Measurements from ENCODE around the gene SIPA1L3.
A peak's percentile ranks its signal among the peaks of the same experiment; 100 is the strongest.

GRCh38 chr19:38229585-38230073 lies 322.6 kb downstream of the SIPA1L3 start:
- no peak for TF ChIP-seq CCAR2 (IDR thresholded peaks at IDR 0.05; ENCODE audit: low read depth, low read length)
- TF ChIP-seq ZNF24 (IDR thresholded peaks at IDR 0.05) = peak; percentile 67; the same call in 1 of the 2 replicates
- TF ChIP-seq ZNF146 (CRISPR knock-in tag; IDR thresholded peaks at IDR 0.05; ENCODE audit: unreplicated experiment) = no peak
- 0 out of 6 replicates have a peak, but pooled peaks of 1 of the 3 experiments have one; percentile 14 for TF ChIP-seq CTCF (IDR thresholded peaks at IDR 0.05 in 2 of 3, conservative IDR thresholded peaks at IDR 0.05 in 1 of 3; ENCODE audit: insufficient read depth in 2 of 3, low read depth in 1 of 3, low read length in 3 of 3)
- no peak for TF ChIP-seq JUND (IDR thresholded peaks at IDR 0.05; ENCODE audit: borderline replicate concordance, low read depth, low read length)
- no peak for TF ChIP-seq JUND (tag; IDR thresholded peaks at IDR 0.05; ENCODE audit: borderline replicate concordance, low read depth, low read length)
- no peak for TF ChIP-seq NFE2L1 (tag; IDR thresholded peaks at IDR 0.05; ENCODE audit: borderline replicate concordance, low read depth)
- no peak for TF ChIP-seq SMAD3 (CRISPR knock-in tag; conservative IDR thresholded peaks at IDR 0.05)

Data from K562 (cell line).